Neuronal stem cell (in vitro differentiated cells): ENCODE data around the gene FRMD4B.

Experiments used
- DNase-seq: peaks from one replicate; pipeline ENCODE4 v3.0.0-alpha.2; 2013; ENCODE audit warnings: low spot score
- H2AFZ ChIP-seq: one replicate; pipeline ENCODE4 v1.6.1; 2013; ENCODE audit warnings: mild to moderate bottlenecking, low read length, inconsistent platforms
- H2AK5ac ChIP-seq: 2 replicates; pipeline ENCODE4 v1.6.1; 2013; ENCODE audit warnings: low read depth, mild to moderate bottlenecking, inconsistent platforms, low read length, moderate library complexity, mixed read lengths
- H2BK120ac ChIP-seq: 2 replicates; pipeline ENCODE4 v1.6.1; 2013; ENCODE audit warnings: low read depth, mild to moderate bottlenecking, inconsistent platforms, low read length, moderate library complexity, mixed read lengths
- H2BK12ac ChIP-seq: one replicate; pipeline ENCODE4 v1.6.1; 2013; ENCODE audit warnings: low read length, inconsistent platforms
- H2BK15ac ChIP-seq: 2 replicates; pipeline ENCODE4 v1.6.1; 2013; ENCODE audit warnings: mild to moderate bottlenecking, low read length, inconsistent platforms, mixed read lengths
- H2BK5ac ChIP-seq: one replicate; pipeline ENCODE4 v1.6.1; 2013; ENCODE audit warnings: inconsistent platforms, mild to moderate bottlenecking, low read length, moderate library complexity
- H3K14ac ChIP-seq: one replicate; pipeline ENCODE4 v1.6.1; 2013; ENCODE audit warnings: low read length, inconsistent platforms
- H3K18ac ChIP-seq: 2 replicates; pipeline ENCODE4 v1.6.1; 2013; ENCODE audit warnings: low read length, inconsistent platforms
- H3K23ac ChIP-seq: 2 replicates; pipeline ENCODE4 v1.6.1; 2013; ENCODE audit warnings: low read depth, mild to moderate bottlenecking, mixed read lengths, low read length, inconsistent platforms; ENCODE audit not compliant: poor library complexity
- H3K27ac ChIP-seq: replicated peaks from 3 replicates; pipeline ENCODE4 v1.5.1; 2013; ENCODE audit warnings: low read length, inconsistent platforms
- H3K27me3 ChIP-seq, 3 experiments: 2 replicates each; pipeline ENCODE4 v1.6.1; 2013; ENCODE audit warnings: low read length in 3 of 3, mild to moderate bottlenecking in 2 of 3, inconsistent platforms in 1 of 3, low read depth in 1 of 3, mixed read lengths in 1 of 3, moderate library complexity in 1 of 3; ENCODE audit not compliant: control insufficient read depth in 3 of 3, insufficient read depth in 3 of 3
- H3K36me3 ChIP-seq, 2 donors: replicated peaks in 1 of 2; 2 replicates each; pipeline ENCODE4 v1.6.1; 2013; ENCODE audit warnings: low read length in 2 of 2; ENCODE audit not compliant: control insufficient read depth in 2 of 2, insufficient read depth in 2 of 2
- H3K4ac ChIP-seq: 2 replicates; pipeline ENCODE4 v1.6.1; 2013; ENCODE audit warnings: inconsistent platforms, mild to moderate bottlenecking, low read length, moderate library complexity
- H3K4me1 ChIP-seq, 2 donors: 1 replicate in 1 of 2; 2 replicates in 1 of 2; pipeline ENCODE4 v1.6.1; 2013; ENCODE audit warnings: low read length in 2 of 2, low read depth in 1 of 2; ENCODE audit not compliant: control insufficient read depth in 2 of 2, insufficient read depth in 1 of 2
- H3K4me2 ChIP-seq: one replicate; pipeline ENCODE4 v1.6.1; 2013; ENCODE audit warnings: mild to moderate bottlenecking, low read length, inconsistent platforms; ENCODE audit not compliant: insufficient read depth, poor library complexity, severe bottlenecking
- H3K4me3 ChIP-seq, 2 donors: 2 replicates each; pipeline ENCODE4 v1.5.1; 2013; ENCODE audit warnings: low read length in 2 of 2, mild to moderate bottlenecking in 2 of 2, inconsistent platforms in 1 of 2, moderate library complexity in 1 of 2
- H3K79me1 ChIP-seq: one replicate; pipeline ENCODE4 v1.6.1; 2013; ENCODE audit warnings: low read depth, mild to moderate bottlenecking, inconsistent platforms, low read length, moderate library complexity
- H3K9ac ChIP-seq: one replicate; pipeline ENCODE4 v1.6.1; 2013; ENCODE audit warnings: mild to moderate bottlenecking, low read depth, low read length, inconsistent platforms; ENCODE audit not compliant: poor library complexity
- H3K9me3 ChIP-seq, 2 donors: replicated peaks in 1 of 2; 2 replicates each; pipeline versions ENCODE3 to v1.6.1; 2013; ENCODE audit warnings: low read length in 2 of 2, mild to moderate bottlenecking in 2 of 2, inconsistent platforms in 1 of 2, low read depth in 1 of 2, mixed read lengths in 1 of 2, moderate library complexity in 1 of 2; ENCODE audit not compliant: control insufficient read depth in 2 of 2, insufficient read depth in 1 of 2
- H4K8ac ChIP-seq: one replicate; pipeline ENCODE4 v1.6.1; 2013; ENCODE audit warnings: low read depth, mild to moderate bottlenecking, inconsistent platforms, low read length, moderate library complexity
- H4K91ac ChIP-seq: one replicate; pipeline ENCODE4 v1.6.1; 2013; ENCODE audit warnings: low read length, low read depth, mild to moderate bottlenecking, inconsistent platforms; ENCODE audit not compliant: poor library complexity
- whole genome bisulfite sequencing, 2 donors: extraction: QIAGEN DNeasy Blood & Tissue Kit; methylation state at CpG; one replicate each; pipeline ENCODE4 v1.1.7; 2013; ENCODE audit warnings: missing lambda C conversion rate in 2 of 2, mixed read lengths in 1 of 2; ENCODE audit not compliant: insufficient read length in 2 of 2, insufficient replicate concordance in 1 of 2; ENCODE audit errors: extremely low coverage in 2 of 2; 5-methylcytosine and 5-hydroxymethylcytosine counted together

The FRMD4B gene

DNA sequence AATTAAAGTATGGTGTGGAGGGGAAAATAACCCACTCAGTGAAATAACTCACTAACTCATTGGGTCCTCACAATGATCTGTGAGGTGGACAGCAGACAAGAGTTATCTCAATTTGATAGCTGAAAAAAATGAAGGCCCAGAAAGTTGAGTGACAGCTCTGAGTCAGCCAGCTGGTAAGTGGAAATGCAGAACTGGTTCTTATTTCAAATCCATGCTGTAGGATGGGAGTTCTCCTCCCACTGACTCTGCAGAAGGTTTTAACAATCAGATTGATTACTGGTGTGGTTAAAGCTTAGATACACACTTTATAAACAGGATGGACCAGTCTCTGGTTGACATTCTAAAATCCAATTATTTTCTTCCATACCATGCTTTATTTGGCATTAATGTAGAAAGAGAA, 176.5 kb downstream of the FRMD4B start:
- Histone ChIP-seq H2BK12ac (no peak overlapping the region), H3K4ac (no peak overlapping the region), H3K23ac (no peak overlapping the region), H2AK5ac (no peak overlapping the region), H3K14ac (no peak overlapping the region), H2BK15ac (no peak overlapping the region), H3K27ac (no peak overlapping the region), H3K4me2 (no peak overlapping the region), H3K9ac (no peak overlapping the region), H3K18ac (no peak overlapping the region), H2AFZ (no peak overlapping the region), H3K9me3 (no peaks in the 10 kb centered on the region), H4K91ac (no peak overlapping the region), H4K8ac (no peak overlapping the region), H3K4me3 (no peak overlapping the region), H3K79me1 (no peaks in the 10 kb centered on the region), H3K27me3 (no peaks in the 10 kb centered on the region), H2BK5ac (no peak overlapping the region), H3K36me3 (no peaks in the 10 kb centered on the region), H2BK120ac (no peak overlapping the region), H3K4me1 (no peaks in the 10 kb centered on the region)
- no peak for DNase-seq

DNA sequence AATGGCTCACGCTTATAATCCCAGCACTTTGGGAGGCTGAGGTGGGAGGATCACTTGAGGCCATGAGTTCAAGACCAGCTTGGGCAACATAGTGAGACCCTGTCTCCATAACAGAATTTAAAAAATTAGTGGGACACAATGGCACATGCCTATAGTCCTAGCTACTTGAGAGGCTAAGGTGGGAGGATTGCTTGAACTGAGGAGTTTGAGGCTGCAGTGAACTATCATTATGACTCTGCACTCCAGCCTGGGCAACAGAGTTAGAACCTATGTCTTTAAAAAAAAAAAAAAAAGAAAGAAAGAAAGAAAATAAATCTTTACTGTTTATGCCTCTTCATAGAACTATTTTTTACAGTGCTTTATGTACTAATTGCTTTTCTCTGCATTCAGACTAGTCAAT, 178.9 kb downstream of the FRMD4B start:
- Histone ChIP-seq H3K27ac (no peak overlapping the region), H2AK5ac (no peak overlapping the region), H4K8ac (no peak overlapping the region), H3K18ac (no peak overlapping the region), H3K79me1 (no peaks in the 10 kb centered on the region), H2BK15ac (no peak overlapping the region), H3K23ac (no peak overlapping the region), H3K27me3 (no peaks in the 10 kb centered on the region), H3K9ac (no peak overlapping the region), H3K14ac (no peak overlapping the region), H2BK12ac (no peak overlapping the region), H2BK120ac (no peak overlapping the region), H3K9me3 (no peaks in the 10 kb centered on the region), H3K4ac (no peak overlapping the region), H3K4me3 (no peak overlapping the region), H3K4me1 (peaks cover 0 to 3% of the 10 kb centered on the region in 2 donors), H4K91ac (no peak overlapping the region), H3K4me2 (no peak overlapping the region), H2BK5ac (no peak overlapping the region), H3K36me3 (no peaks in the 10 kb centered on the region), H2AFZ (no peak overlapping the region)
- WGBS, 2 donors: no CpG with 5 or more reads among the region's 1 CpG
- no peak for DNase-seq

DNA sequence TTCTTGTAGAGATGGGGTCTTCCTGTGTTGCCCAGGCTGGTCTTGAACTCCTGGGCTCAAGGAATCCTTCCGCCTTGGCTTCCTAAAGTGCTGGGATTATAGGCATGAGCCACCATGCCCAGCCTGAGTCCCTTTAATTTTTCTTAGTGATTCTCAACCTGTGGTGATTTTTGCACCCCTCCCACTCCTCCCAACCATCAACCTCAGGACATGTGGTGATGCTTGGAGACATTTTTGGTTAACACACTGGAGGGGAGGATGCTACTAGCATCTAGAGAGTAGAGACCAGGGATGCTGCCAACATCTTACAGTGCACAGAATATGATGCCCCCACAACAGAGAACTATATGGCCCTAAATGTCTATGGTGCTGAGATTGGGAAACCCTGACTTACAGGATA, 180.5 kb downstream of the FRMD4B start:
- no peak overlapping the region for H2AFZ ChIP-seq
- no peak overlapping the region for H2AK5ac ChIP-seq
- no peak overlapping the region for H3K18ac ChIP-seq
- no peaks in the 10 kb centered on the region for H3K27me3 ChIP-seq
- no peak overlapping the region for H2BK120ac ChIP-seq
- no peak overlapping the region for H3K14ac ChIP-seq
- H4K8ac ChIP-seq: no peak overlapping the region
- no peak overlapping the region for H3K4me3 ChIP-seq
- no peak overlapping the region for H2BK12ac ChIP-seq
- H3K4ac ChIP-seq: no peak overlapping the region
- H4K91ac ChIP-seq: no peak overlapping the region
- no peaks in the 10 kb centered on the region for H3K9me3 ChIP-seq
- H3K79me1 ChIP-seq: no peaks in the 10 kb centered on the region
- no peak overlapping the region for H3K27ac ChIP-seq
- H3K4me1 ChIP-seq: peaks cover 6 to 10% of the 10 kb centered on the region in 2 donors
- DNase-seq: no peak
- no peak overlapping the region for H2BK5ac ChIP-seq
- no peak overlapping the region for H3K9ac ChIP-seq
- no peak overlapping the region for H3K23ac ChIP-seq
- no peaks in the 10 kb centered on the region for H3K36me3 ChIP-seq
- H3K4me2 ChIP-seq: no peak overlapping the region
- no CpG with 5 or more reads among the region's 1 CpG for WGBS, 2 donors
- no peak overlapping the region for H2BK15ac ChIP-seq

DNA sequence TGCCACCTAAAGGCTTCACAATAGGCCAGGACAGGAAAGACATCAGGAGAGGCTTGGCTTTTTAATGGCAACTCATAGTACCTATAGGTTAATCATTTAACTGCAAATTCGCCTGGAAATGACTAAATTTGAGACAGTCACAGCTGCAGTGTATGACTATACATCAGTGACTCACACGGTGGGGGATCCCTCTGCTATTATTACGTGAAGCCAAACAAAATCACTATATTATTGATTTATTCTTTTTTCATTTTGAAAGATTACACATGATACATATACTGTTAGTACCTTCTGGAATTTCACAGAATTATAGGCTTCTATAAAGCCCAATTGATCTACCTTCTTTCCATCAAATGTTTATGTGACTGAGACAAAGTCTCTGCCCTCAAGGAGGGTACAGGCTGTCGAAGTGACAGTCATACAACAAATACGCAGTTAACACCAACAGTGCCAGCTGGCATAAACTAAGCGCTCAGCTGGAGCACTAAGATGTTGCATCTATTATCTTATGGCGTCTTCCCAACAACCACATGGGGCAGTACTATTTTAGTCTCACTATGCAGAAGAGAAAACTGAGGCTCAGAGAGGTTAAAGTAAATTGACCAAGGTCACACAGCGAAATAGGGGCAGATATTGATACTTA, 181.5 kb downstream of the FRMD4B start:
- Histone ChIP-seq H2BK120ac (no peak overlapping the region), H4K8ac (no peak overlapping the region), H2BK15ac (no peak overlapping the region), H3K36me3 (no peaks in the 10 kb centered on the region), H2BK5ac (no peak overlapping the region), H3K9me3 (no peaks in the 10 kb centered on the region), H3K9ac (no peak overlapping the region), H3K14ac (no peak overlapping the region), H3K4ac (no peak overlapping the region), H4K91ac (no peak overlapping the region), H2AK5ac (no peak overlapping the region), H3K4me1 (peaks cover 6 to 11% of the 10 kb centered on the region in 2 donors), H3K4me2 (no peak overlapping the region), H3K79me1 (no peaks in the 10 kb centered on the region), H2AFZ (no peak overlapping the region), H2BK12ac (no peak overlapping the region), H3K4me3 (no peak overlapping the region), H3K27ac (no peak overlapping the region), H3K18ac (no peak overlapping the region), H3K27me3 (no peaks in the 10 kb centered on the region), H3K23ac (no peak overlapping the region)
- DNase-seq: no peak
- no CpG with 5 or more reads among the region's 8 CpGs for WGBS, 2 donors
